Left ventricle myocardium inferior (tissue), 1 donor: ENCODE data around the gene SH3RF1. TPM values are rescaled to one million over a fixed set of nuclear protein-coding genes. Genes with fewer than 3 reads are reported as not detected.
"Not testable (repeated sequence)": the region's sequence is repeated elsewhere in the genome, so short reads cannot be mapped to it uniquely, and the experiment has no call there.

Experiments used
- DNase-seq: peaks from one replicate; pipeline ENCODE4 v3.0.0-alpha.2; 2020
- H3K27ac ChIP-seq: fragments of 200-600 bp; replicated peaks from 2 replicates; pipeline ENCODE4 v1.8.0; 2021
- H3K27me3 ChIP-seq: fragments of 200-600 bp; 2 replicates; pipeline ENCODE4 v1.8.0; 2021; ENCODE audit warnings: low read depth
- H3K36me3 ChIP-seq: fragments of 200-600 bp; 2 replicates; pipeline ENCODE4 v1.8.0; 2021
- H3K4me1 ChIP-seq: fragments of 200-600 bp; 2 replicates; pipeline ENCODE4 v1.8.0; 2021
- H3K4me3 ChIP-seq: fragments of 200-600 bp; 2 replicates; pipeline ENCODE4 v1.8.0; 2021; ENCODE audit warnings: mild to moderate bottlenecking, moderate library complexity
- H3K9me3 ChIP-seq: fragments of 200-600 bp; replicated peaks from 2 replicates; pipeline ENCODE4 v1.8.0; 2021
- CTCF ChIP-seq: fragments of 200-600 bp; IDR thresholded peaks from 2 replicates; pipeline ENCODE4 v1.8.0; 2021; ENCODE audit warnings: antibody characterized with exemption, mild to moderate bottlenecking, borderline replicate concordance
- intact Hi-C: fragments of 100-400 bp; cut with micrococcal nuclease; formaldehyde crosslinking; loops from one replicate; pipeline ENCODE4 v1.11.0; 2022
- total RNA-seq: library from RNA; stranded (reverse); fragmentation: NEBNext Ultra II Directional; extraction: Animal tissue kit (Norgen Biotek cat#: 25700); gene quantifications from one replicate; pipeline ENCODE4 v1.2.1, GENCODE V29; 2021
- donor health status: DM: no; HTN: yes; CAD: no; lungs with severe emphysema.

The SH3RF1 gene
- total RNA-seq, 1 donor from 2014 or later, result 8.8 TPM

- no peaks in the 10 kb centered on the region for H3K36me3 ChIP-seq
- H3K27ac ChIP-seq, result no peak overlapping the region
Observed at GRCh38 chr4:169207436-169208089, 63.2 kb downstream of the SH3RF1 start.

GRCh38 chr4:169205744-169206080 is 65.0 kb downstream of the SH3RF1 start:
- no peak for TF ChIP-seq CTCF
- Histone ChIP-seq H3K27ac (no peak overlapping the region), H3K36me3 (no peaks in the 10 kb centered on the region), H3K9me3 (no peaks in the 10 kb centered on the region), H3K4me3 (no peak overlapping the region), H3K4me1 (peaks cover 44% of the 10 kb centered on the region), H3K27me3 (no peaks in the 10 kb centered on the region)
- no peak for DNase-seq
- intact Hi-C loops, result no loop called here

More at GRCh38 chr4:169207436-169208089, 63.2 kb downstream of the SH3RF1 start:
- Histone ChIP-seq H3K4me3 (no peak overlapping the region), H3K4me1 (peaks cover 27% of the 10 kb centered on the region), H3K9me3 (no peaks in the 10 kb centered on the region), H3K27me3 (no peaks in the 10 kb centered on the region)
- intact Hi-C loops, result no loop called here
- no peak for TF ChIP-seq CTCF
- DNase-seq, result no peak

- H3K36me3 ChIP-seq, result no peaks in the 10 kb centered on the region
- DNase-seq, result no peak
- peaks cover 49% of the 10 kb centered on the region for H3K4me1 ChIP-seq
- no peaks in the 10 kb centered on the region for H3K9me3 ChIP-seq
- TF ChIP-seq CTCF, result no peak
- H3K27me3 ChIP-seq, result no peaks in the 10 kb centered on the region
- intact Hi-C loops, result no loop called here
- peak overlapping the region; percentile 4 for H3K27ac ChIP-seq
- no peak overlapping the region for H3K4me3 ChIP-seq
Observed at GRCh38 chr4:169205075-169205743, 65.5 kb downstream of the SH3RF1 start.

- no peak for TF ChIP-seq CTCF
- Histone ChIP-seq H3K4me1 (peaks cover 54% of the 10 kb centered on the region), H3K9me3 (no peaks in the 10 kb centered on the region), H3K27ac (peak overlapping the region; percentile 63), H3K27me3 (no peaks in the 10 kb centered on the region), H3K4me3 (no peak overlapping the region), H3K36me3 (no peaks in the 10 kb centered on the region)
- DNase-seq, result no peak
- intact Hi-C loops, result no loop called here
Observed at GRCh38 chr4:169203891-169204290, 66.9 kb downstream of the SH3RF1 start.

- H3K36me3 ChIP-seq, H3K27me3 ChIP-seq, intact Hi-C loops, H3K9me3 ChIP-seq, H3K4me3 ChIP-seq, DNase-seq: not testable (repeated sequence)
- Histone ChIP-seq H3K4me1 (peaks cover 49% of the 10 kb centered on the region), H3K27ac (peak overlapping the region; percentile 63)
Observed at GRCh38 chr4:169203278-169203677, 67.5 kb downstream of the SH3RF1 start.

- Histone ChIP-seq H3K27me3 (no peaks in the 10 kb centered on the region), H3K4me3 (no peak overlapping the region), H3K27ac (peak overlapping the region; percentile 63), H3K36me3 (no peaks in the 10 kb centered on the region), H3K4me1 (peaks cover 49% of the 10 kb centered on the region), H3K9me3 (no peaks in the 10 kb centered on the region)
- intact Hi-C loops, result no loop called here
- TF ChIP-seq CTCF, result no peak
- DNase-seq, result no peak
Observed at GRCh38 chr4:169202878-169203277, 67.9 kb downstream of the SH3RF1 start.
